HepG2 (cell line): ENCODE data around the gene REEP6. TPM values are rescaled to one million over a fixed set of nuclear protein-coding genes. Genes with fewer than 3 reads are reported as not detected.

ENCODE experiments used
- ATAC-seq: fragments of 200-7000 bp; cut with Tn5 transposase; 3 replicates; pipeline ENCODE4 v1.9.1; 2020; ENCODE audit warnings: mild to moderate bottlenecking, moderate library complexity
- BruUV-seq: library from RNA; stranded (reverse); fragments of 400-500 nt; replicated peaks from 2 replicates; lab custom pipeline; 2021; lab: Mats Ljungman, UMichigan
- CTCF ChIA-PET: fragments of 300-600 bp; formaldehyde crosslinking; extraction: SDS; loops from one replicate; lab custom pipeline; 2021; ENCODE audit warnings: low total read pairs, inconsistent platforms, low intra/inter-chr PET ratio; lab: Yijun Ruan, JAX
- POLR2A ChIA-PET: fragments of 350-600 bp; sonication (Branson Sonifier 250); formaldehyde crosslinking; loops from one replicate; lab custom pipeline; 2020; ENCODE audit warnings: antibody characterized with exemption, inconsistent platforms; lab: Yijun Ruan, JAX
- DNase-seq: peaks from one replicate; pipeline ENCODE4 v3.0.0-alpha.2; 2015; ENCODE audit warnings: low spot score
- FAIRE-seq: peaks from 3 replicates; lab custom pipeline; 2011; peaks lifted over from hg19 to GRCh38; lab: Jason Lieb, UNC
- H2AFZ ChIP-seq: one replicate; pipeline ENCODE4 v1.6.1; 2011; ENCODE audit warnings: low read length, inconsistent platforms
- H3K27ac ChIP-seq: fragments of 300-600 bp; 3 replicates; pipeline ENCODE4 v1.8.0; 2011; ENCODE audit warnings: mixed run types, mild to moderate bottlenecking, mixed read lengths, low read length, inconsistent platforms; ENCODE audit not compliant: insufficient read depth; ENCODE audit errors: extremely low read length
- H3K27me3 ChIP-seq, 2 experiments: fragments of 200-600 bp in 1 of 2; 2 replicates in 1 of 2; 3 replicates in 1 of 2; pipeline versions ENCODE4 v1.6.0 to v1.8.0; 2011; ENCODE audit warnings: low read length in 2 of 2, mild to moderate bottlenecking in 2 of 2, moderate library complexity in 2 of 2, inconsistent platforms in 1 of 2; ENCODE audit not compliant: insufficient read depth in 2 of 2, control insufficient read depth in 1 of 2
- H3K36me3 ChIP-seq, 2 experiments: fragments of 200-600 bp in 1 of 2; replicated peaks in 1 of 2; 2 replicates in 1 of 2; 3 replicates in 1 of 2; pipeline versions ENCODE4 v1.5.1 to v1.8.0; 2011; ENCODE audit warnings: low read length in 2 of 2, inconsistent platforms in 1 of 2; ENCODE audit not compliant: insufficient read depth in 2 of 2, control insufficient read depth in 1 of 2
- H3K4me1 ChIP-seq: 2 replicates; pipeline ENCODE4 v1.5.1; 2012; ENCODE audit warnings: low read length, inconsistent platforms; ENCODE audit not compliant: insufficient read depth
- H3K4me2 ChIP-seq: 2 replicates; pipeline ENCODE4 v1.6.0; 2011; ENCODE audit warnings: low read depth, low read length, inconsistent platforms
- H3K4me3 ChIP-seq, 3 experiments: fragments of 200-600 bp in 1 of 3; sonication (generic), shearing (Covaris generic) in 1 of 3; replicated peaks in 1 of 3; 2 replicates each; pipeline ENCODE4 v1.5.1; 2011 to 2016; ENCODE audit warnings: low read length in 3 of 3, inconsistent platforms in 2 of 3, low read depth in 2 of 3, mild to moderate bottlenecking in 2 of 3, control low read depth in 1 of 3, mixed read lengths in 1 of 3; ENCODE audit not compliant: insufficient read depth in 1 of 3
- H3K79me2 ChIP-seq: one replicate; pipeline ENCODE4 v1.6.1; 2011; ENCODE audit warnings: low read length, inconsistent platforms; ENCODE audit not compliant: insufficient read depth
- H3K9ac ChIP-seq: 2 replicates; pipeline ENCODE4 v1.6.0; 2011; ENCODE audit warnings: mild to moderate bottlenecking, low read depth, low read length, inconsistent platforms; ENCODE audit not compliant: insufficient read depth
- H3K9me3 ChIP-seq: 2 replicates; pipeline ENCODE4 v1.5.1; 2012; ENCODE audit warnings: mild to moderate bottlenecking, low read length
- H4K20me1 ChIP-seq: 2 replicates; pipeline ENCODE4 v1.6.0; 2011; ENCODE audit warnings: inconsistent platforms, mild to moderate bottlenecking, low read length, moderate library complexity; ENCODE audit not compliant: insufficient read depth
- EED ChIP-seq: sonication (generic); formaldehyde crosslinking; IDR thresholded peaks from 2 replicates; pipeline ENCODE4 v1.5.0; 2020; ENCODE audit warnings: mild to moderate bottlenecking, missing genetic modification reagents
- FOSL2 ChIP-seq: sonication (generic); formaldehyde crosslinking; IDR thresholded peaks from 2 replicates; pipeline ENCODE4 v1.4.0; 2020; ENCODE audit warnings: missing genetic modification reagents
- KAT2B ChIP-seq: fragments of 150-350 bp; IDR thresholded peaks from 2 replicates; pipeline ENCODE4 v1.6.1; 2014; ENCODE audit warnings: low read depth, low read length, borderline replicate concordance
- KDM5A ChIP-seq: fragments of 200-600 bp; sonication (generic); IDR thresholded peaks from 2 replicates; pipeline ENCODE4 v1.7.0; 2018; ENCODE audit warnings: antibody characterized with exemption, mild to moderate bottlenecking, low read length, borderline replicate concordance
- RELA ChIP-seq: sonication (generic); formaldehyde crosslinking; IDR thresholded peaks from 2 replicates; pipeline ENCODE4 v1.4.0; 2020; ENCODE audit warnings: missing genetic modification reagents
- ZNF160 ChIP-seq: sonication (generic); formaldehyde crosslinking; IDR thresholded peaks from 2 replicates; pipeline ENCODE4 v1.8.0; 2022; ENCODE audit warnings: mild to moderate bottlenecking, inconsistent platforms, missing genetic modification reagents
- ZNF253 ChIP-seq: sonication (generic); formaldehyde crosslinking; IDR thresholded peaks from 2 replicates; pipeline ENCODE4 v1.8.0; 2022; ENCODE audit warnings: mild to moderate bottlenecking, missing genetic modification reagents, borderline replicate concordance
- ZNF275 ChIP-seq: sonication (generic); formaldehyde crosslinking; IDR thresholded peaks from 2 replicates; pipeline ENCODE4 v1.8.0; 2022; ENCODE audit warnings: missing genetic modification reagents, mild to moderate bottlenecking, inconsistent platforms, borderline replicate concordance
- ZNF3 ChIP-seq: IDR thresholded peaks from 2 replicates; pipeline ENCODE4 v1.7.0; 2017; ENCODE audit warnings: inconsistent platforms
- ZNF792 ChIP-seq: IDR thresholded peaks from 2 replicates; pipeline ENCODE4 v1.6.1; 2016
- WGBS: methylation state at CpG from one replicate; pipeline ENCODE4 v1.1.6; 2017; ENCODE audit warnings: low lambda C conversion rate; 5-methylcytosine and 5-hydroxymethylcytosine counted together
- in situ Hi-C: cut with HindIII; loops from 2 replicates; pipeline ENCODE4 v1.10.0; 2017; ENCODE audit warnings: low pct_unique_long_range_greater_than_20kb; ENCODE audit not compliant: extremely low pct_ligation_motif_present
- intact Hi-C: fragments of 100-400 bp; cut with micrococcal nuclease; formaldehyde crosslinking; loops from one replicate; pipeline ENCODE4 v1.10.0; 2022; ENCODE audit not compliant: unreplicated experiment
- polyA plus RNA-seq, 8 experiments: library from polyadenylated mRNA; depleted of rRNA in 3 of 8; stranded (reverse) in 7 of 8; unstranded in 1 of 8; fragments of >200 nt; fragmentation: Illumina TruSeq in 4 of 8; extraction: Trizol in 4 of 8; gene quantifications; 2 replicates each; pipeline versions ENCODE4 v1.2.1 to v1.2.3, GENCODE V29; 2011 to 2016; ENCODE audit warnings: low read depth in 4 of 8, missing spikeins in 1 of 8, mixed read lengths in 1 of 8; ENCODE audit not compliant: insufficient read depth in 1 of 8
- total RNA-seq, 5 experiments: library from RNA; depleted of rRNA; stranded (reverse); fragments of >200 nt; fragmentation: Illumina TruSeq; extraction: Trizol; gene quantifications; 2 replicates each; pipeline ENCODE4 v1.2.3, GENCODE V29; 2016; ENCODE audit warnings: low read depth in 1 of 5

The REEP6 gene
- total and polyA plus RNA-seq, 2 of the 13 experiments (the other 11 are each of a cell fraction or from before 2014, with no cell fraction given) = 10.0 to 28.8 TPM

- Histone ChIP-seq H3K79me2 (no peaks in the 10 kb centered on the region), H3K9me3 (no peaks in the 10 kb centered on the region), H3K36me3 (no peaks in the 10 kb centered on the region), H3K9ac (no peak overlapping the region), H3K4me3 (no peak overlapping the region), H4K20me1 (no peaks in the 10 kb centered on the region), H3K4me1 (peaks cover 29% of the 10 kb centered on the region), H3K27ac (no peak overlapping the region), H2AFZ (no peak overlapping the region), H3K4me2 (no peak overlapping the region), H3K27me3 (no peaks in the 10 kb centered on the region)
- ATAC-seq (no peak), DNase-seq (no peak), FAIRE-seq (no peak)
- intact Hi-C loops = no loop called here
- in situ Hi-C loops = no loop called here
- TF ChIP-seq ZNF275 (CRISPR knock-in tag) (no peak), FOSL2 (CRISPR knock-in tag) (no peak), ZNF792 (CRISPR knock-in tag) (no peak), ZNF160 (no peak), KDM5A (no peak), ZNF3 (CRISPR knock-in tag) (no peak), ZNF253 (CRISPR knock-in tag) (no peak), KAT2B (no peak), RELA (CRISPR knock-in tag) (no peak), EED (CRISPR knock-in tag) (no peak)
- POLR2A ChIA-PET = interaction anchor here (0.8 kb wide), 1 partner anchor 28 kb away, joined by 3 read pairs; no protein-coding TSS in a partner anchor
- CTCF ChIA-PET = no interaction called here
- no TSS peak for BruUV-seq
- 90% methylated on average over 16 of the region's 45 CpGs for WGBS
Observed at GRCh38 chr19:1505991-1506881, 15.3 kb downstream of the REEP6 start.
